IMR-90 (cell line): ENCODE data around the gene KHK. TPM values are rescaled to one million over a fixed set of nuclear protein-coding genes. Genes with fewer than 3 reads are reported as not detected.

ENCODE experiments used
- ATAC-seq: fragments of 200-7000 bp; cut with Tn5 transposase; 2 replicates; pipeline ENCODE4 v1.9.1; 2020; ENCODE audit warnings: low read depth, mild to moderate bottlenecking, moderate library complexity
- BruUV-seq: library from RNA; stranded (reverse); fragments of 400-500 nt; replicated peaks from 2 replicates; lab custom pipeline; 2021; lab: Mats Ljungman, UMichigan
- CTCF ChIA-PET: fragments of 300-600 bp; formaldehyde crosslinking; extraction: SDS; loops from one replicate; lab custom pipeline; 2021; ENCODE audit warnings: antibody characterized with exemption; lab: Yijun Ruan, JAX
- POLR2A ChIA-PET: fragments of 300-600 bp; sonication (Branson Sonifier 250); formaldehyde crosslinking; loops from one replicate; lab custom pipeline; 2022; ENCODE audit warnings: antibody characterized with exemption; ENCODE audit not compliant: unreplicated experiment; lab: Charles Lee
- DNase-seq: peaks from one replicate; pipeline ENCODE4 v3.0.0; 2013
- H2AFZ ChIP-seq: replicated peaks from 2 replicates; pipeline ENCODE3; 2013; ENCODE audit warnings: low read length, mild to moderate bottlenecking; ENCODE audit not compliant: poor library complexity
- H2AK5ac ChIP-seq: 2 replicates; pipeline ENCODE4 v1.6.1; 2013; ENCODE audit warnings: low read depth, low read length, inconsistent platforms
- H2AK9ac ChIP-seq: replicated peaks from 2 replicates; pipeline ENCODE3; 2013; ENCODE audit warnings: mild to moderate bottlenecking, low read depth, low read length, moderate library complexity; ENCODE audit not compliant: poor library complexity
- H2BK120ac ChIP-seq: 2 replicates; pipeline ENCODE4 v1.6.1; 2013; ENCODE audit warnings: low read depth, low read length, inconsistent platforms
- H2BK15ac ChIP-seq: 3 replicates; pipeline ENCODE4 v1.6.1; 2013; ENCODE audit warnings: low read depth, low read length, inconsistent platforms
- H2BK20ac ChIP-seq: 2 replicates; pipeline ENCODE4 v1.6.1; 2013; ENCODE audit warnings: low read depth, mild to moderate bottlenecking, inconsistent platforms, low read length, moderate library complexity
- H2BK5ac ChIP-seq: 2 replicates; pipeline ENCODE4 v1.6.1; 2013; ENCODE audit warnings: mild to moderate bottlenecking, low read depth, low read length, inconsistent platforms; ENCODE audit not compliant: poor library complexity, severe bottlenecking
- H3K14ac ChIP-seq: replicated peaks from 2 replicates; pipeline ENCODE4 v1.6.1; 2013; ENCODE audit warnings: low read depth, low read length, inconsistent platforms
- H3K18ac ChIP-seq: 2 replicates; pipeline ENCODE4 v1.6.1; 2013; ENCODE audit warnings: low read depth, low read length, control low read depth
- H3K23ac ChIP-seq: 2 replicates; pipeline ENCODE4 v1.6.1; 2013; ENCODE audit warnings: low read depth, low read length, inconsistent platforms
- H3K27ac ChIP-seq: 2 replicates; pipeline ENCODE4 v1.5.1; 2013; ENCODE audit warnings: mild to moderate bottlenecking, control low read depth, low read length; ENCODE audit not compliant: insufficient read depth
- H3K27me3 ChIP-seq: 2 replicates; pipeline ENCODE4 v1.6.1; 2013; ENCODE audit warnings: low read length; ENCODE audit not compliant: control insufficient read depth, insufficient read depth
- H3K36me3 ChIP-seq: 2 replicates; pipeline ENCODE4 v1.6.1; 2013; ENCODE audit warnings: low read length, mixed read lengths; ENCODE audit not compliant: control insufficient read depth, insufficient read depth
- H3K4ac ChIP-seq: 2 replicates; pipeline ENCODE4 v1.6.1; 2013; ENCODE audit warnings: low read depth, low read length, inconsistent platforms
- H3K4me1 ChIP-seq: 2 replicates; pipeline ENCODE4 v1.6.1; 2013; ENCODE audit warnings: low read length, mixed read lengths; ENCODE audit not compliant: control insufficient read depth, insufficient read depth
- H3K4me2 ChIP-seq: 2 replicates; pipeline ENCODE4 v1.6.1; 2013; ENCODE audit warnings: low read depth, mild to moderate bottlenecking, control low read depth, low read length, moderate library complexity
- H3K4me3 ChIP-seq: 2 replicates; pipeline ENCODE4 v1.5.1; 2013; ENCODE audit warnings: low read depth, mild to moderate bottlenecking, control low read depth, low read length, moderate library complexity; ENCODE audit not compliant: insufficient read depth
- H3K56ac ChIP-seq: 2 replicates; pipeline ENCODE4 v1.6.1; 2013; ENCODE audit warnings: low read length, inconsistent platforms; ENCODE audit not compliant: insufficient read depth; ENCODE audit errors: extremely low read depth
- H3K79me1 ChIP-seq, 2 experiments: 2 replicates each; pipeline ENCODE4 v1.6.1; 2013; ENCODE audit warnings: low read length in 2 of 2, inconsistent platforms in 1 of 2, low read depth in 1 of 2
- H3K9ac ChIP-seq: 2 replicates; pipeline ENCODE4 v1.6.1; 2013; ENCODE audit warnings: low read depth, low read length, control low read depth
- H3K9me1 ChIP-seq: 2 replicates; pipeline ENCODE4 v1.6.1; 2013; ENCODE audit warnings: low read length, inconsistent platforms; ENCODE audit not compliant: insufficient read depth
- H3K9me3 ChIP-seq: 2 replicates; pipeline ENCODE4 v1.6.1; 2013; ENCODE audit warnings: low read length; ENCODE audit not compliant: control insufficient read depth, insufficient read depth
- H4K20me1 ChIP-seq: 2 replicates; pipeline ENCODE4 v1.6.1; 2013; ENCODE audit warnings: low read length, inconsistent platforms; ENCODE audit not compliant: insufficient read depth
- H4K5ac ChIP-seq: 2 replicates; pipeline ENCODE4 v1.6.1; 2013; ENCODE audit warnings: mild to moderate bottlenecking, low read depth, low read length, control low read depth
- H4K8ac ChIP-seq, 2 experiments: 2 replicates each; pipeline ENCODE4 v1.6.1; 2013; ENCODE audit warnings: low read depth in 2 of 2, low read length in 2 of 2, control low read depth in 1 of 2, inconsistent platforms in 1 of 2
- H4K91ac ChIP-seq: 2 replicates; pipeline ENCODE4 v1.6.1; 2013; ENCODE audit warnings: low read depth, low read length, inconsistent platforms; ENCODE audit not compliant: insufficient read depth
- BHLHE40 ChIP-seq: fragments of 150-350 bp; IDR thresholded peaks from 2 replicates; pipeline ENCODE4 v1.6.1; 2016; ENCODE audit warnings: mild to moderate bottlenecking, low read depth, low read length
- MAZ ChIP-seq: IDR thresholded peaks from 2 replicates; pipeline ENCODE4 v1.6.1; 2012; ENCODE audit warnings: low read depth, mild to moderate bottlenecking, low read length, improper control_type of control experiment, moderate library complexity, borderline replicate concordance
- NFE2L2 ChIP-seq: fragments of 150-350 bp; IDR thresholded peaks from 2 replicates; pipeline ENCODE4 v1.6.1; 2016; ENCODE audit warnings: low read depth, mild to moderate bottlenecking, low read length
- POLR2A ChIP-seq: IDR thresholded peaks from 2 replicates; pipeline ENCODE4 v1.6.1; 2012; ENCODE audit warnings: mild to moderate bottlenecking, low read depth, low read length
- RFX5 ChIP-seq: IDR thresholded peaks from 2 replicates; pipeline ENCODE4 v1.8.0; 2012; ENCODE audit warnings: low read depth, mild to moderate bottlenecking, low read length, moderate library complexity
- WGBS, 2 experiments: methylation state at CpG; one replicate each; pipeline versions ENCODE4 v1.1.5 to v1.1.7; 2013; ENCODE audit warnings: missing lambda C conversion rate in 2 of 2; ENCODE audit not compliant: insufficient read length in 1 of 2; ENCODE audit errors: extremely low coverage in 2 of 2; 5-methylcytosine and 5-hydroxymethylcytosine counted together
- dilution Hi-C: fragments of 300-500 bp; cut with HindIII; formaldehyde crosslinking; loops from one replicate; pipeline ENCODE4 v1.14.3; 2018; ENCODE audit warnings: low sequenced_read_pairs; ENCODE audit not compliant: unreplicated experiment
- in situ Hi-C: fragments of 300-500 bp; cut with MboI; formaldehyde crosslinking; loops from 3 replicates; pipeline ENCODE4 v1.14.3; 2019; ENCODE audit warnings: low sequenced_read_pairs, inconsistent platforms, mixed read lengths
- intact Hi-C: fragments of 100-400 bp; cut with micrococcal nuclease; formaldehyde crosslinking; loops from 2 replicates; pipeline ENCODE4 v1.10.0; 2022
- polyA plus RNA-seq, 3 experiments: library from polyadenylated mRNA; depleted of rRNA; stranded (reverse); fragments of >200 nt; gene quantifications; 2 replicates each; pipeline ENCODE4 v1.2.3, GENCODE V29; 2012; ENCODE audit warnings: low replicate concordance in 1 of 3
- total RNA-seq: library from RNA; depleted of rRNA; stranded (reverse); fragments of >200 nt; gene quantifications from 2 replicates; pipeline ENCODE4 v1.2.3, GENCODE V29; 2012
- TF ChIP-seq, protein P1 (sequence below): fragments of 150-350 bp; IDR thresholded peaks from 2 replicates; pipeline ENCODE4 v1.6.1; 2017; ENCODE audit warnings: mild to moderate bottlenecking, antibody characterized with exemption, low read length, low read depth
- TF ChIP-seq, protein P2 (sequence below): conservative IDR thresholded peaks from 2 replicates; pipeline ENCODE4 v1.5.1; 2012; ENCODE audit warnings: mild to moderate bottlenecking, low read depth, low read length, improper control_type of control experiment

Gene KHK
- total and polyA plus RNA-seq, 2 of the 4 experiments (the other 2 are of a cell fraction) = 0.72 to 0.82 TPM

DNA sequence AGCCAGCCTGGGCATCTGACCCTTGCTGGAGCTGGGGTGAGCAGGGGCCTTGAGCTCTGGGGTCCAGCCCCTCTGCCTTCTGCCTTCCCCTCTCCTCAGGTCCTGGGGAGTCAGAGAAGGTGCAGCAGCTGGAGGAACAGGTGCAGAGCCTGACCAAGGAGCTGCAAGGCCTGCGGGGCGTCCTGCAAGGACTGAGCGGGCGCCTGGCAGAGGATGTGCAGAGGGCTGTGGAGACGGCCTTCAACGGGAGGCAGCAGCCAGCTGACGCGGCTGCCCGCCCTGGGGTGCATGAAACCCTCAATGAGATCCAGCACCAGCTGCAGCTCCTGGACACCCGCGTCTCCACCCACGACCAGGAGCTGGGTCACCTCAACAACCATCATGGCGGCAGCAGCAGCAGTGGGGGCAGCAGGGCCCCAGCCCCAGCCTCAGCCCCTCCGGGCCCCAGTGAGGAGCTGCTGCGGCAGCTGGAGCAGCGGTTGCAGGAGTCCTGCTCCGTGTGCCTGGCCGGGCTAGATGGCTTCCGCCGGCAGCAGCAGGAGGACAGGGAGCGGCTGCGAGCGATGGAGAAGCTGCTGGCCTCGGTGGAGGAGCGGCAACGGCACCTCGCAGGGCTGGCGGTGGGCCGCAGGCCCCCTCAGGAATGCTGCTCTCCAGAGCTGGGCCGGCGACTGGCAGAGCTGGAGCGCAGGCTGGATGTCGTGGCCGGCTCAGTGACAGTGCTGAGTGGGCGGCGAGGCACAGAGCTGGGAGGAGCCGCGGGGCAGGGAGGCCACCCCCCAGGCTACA, 4.4 kb upstream of the KHK start (continued):
- no peak for TF ChIP-seq MAZ
- TF ChIP-seq, protein P1, sequence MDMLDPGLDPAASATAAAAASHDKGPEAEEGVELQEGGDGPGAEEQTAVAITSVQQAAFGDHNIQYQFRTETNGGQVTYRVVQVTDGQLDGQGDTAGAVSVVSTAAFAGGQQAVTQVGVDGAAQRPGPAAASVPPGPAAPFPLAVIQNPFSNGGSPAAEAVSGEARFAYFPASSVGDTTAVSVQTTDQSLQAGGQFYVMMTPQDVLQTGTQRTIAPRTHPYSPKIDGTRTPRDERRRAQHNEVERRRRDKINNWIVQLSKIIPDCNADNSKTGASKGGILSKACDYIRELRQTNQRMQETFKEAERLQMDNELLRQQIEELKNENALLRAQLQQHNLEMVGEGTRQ = no peak
- no peak for TF ChIP-seq RFX5

DNA sequence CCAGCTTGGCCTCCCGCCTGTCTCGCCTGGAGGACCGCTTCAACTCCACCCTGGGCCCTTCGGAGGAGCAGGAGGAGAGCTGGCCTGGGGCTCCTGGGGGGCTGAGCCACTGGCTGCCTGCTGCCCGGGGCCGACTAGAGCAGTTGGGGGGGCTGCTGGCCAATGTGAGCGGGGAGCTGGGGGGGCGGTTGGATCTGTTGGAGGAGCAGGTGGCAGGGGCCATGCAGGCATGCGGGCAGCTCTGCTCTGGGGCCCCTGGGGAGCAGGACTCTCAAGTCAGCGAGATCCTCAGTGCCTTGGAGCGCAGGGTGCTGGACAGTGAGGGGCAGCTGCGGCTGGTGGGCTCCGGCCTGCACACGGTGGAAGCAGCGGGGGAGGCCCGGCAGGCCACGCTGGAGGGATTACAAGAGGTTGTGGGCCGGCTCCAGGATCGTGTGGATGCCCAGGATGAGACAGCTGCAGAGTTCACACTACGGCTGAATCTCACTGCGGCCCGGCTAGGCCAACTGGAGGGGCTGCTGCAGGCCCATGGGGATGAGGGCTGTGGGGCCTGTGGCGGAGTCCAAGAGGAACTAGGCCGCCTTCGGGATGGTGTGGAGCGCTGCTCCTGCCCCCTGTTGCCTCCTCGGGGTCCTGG, 3.7 kb upstream of the KHK start:
- CTCF ChIA-PET = no interaction called here
- intact Hi-C loops = no loop called here

More for the DNA sequence above, 3.7 kb upstream of the KHK start:
- no peak overlapping the region for H2AFZ ChIP-seq
- no peak overlapping the region for H4K91ac ChIP-seq
- ATAC-seq (no peak), DNase-seq (no peak)
- H3K4me3 ChIP-seq = no peak overlapping the region
- H3K18ac ChIP-seq = no peak overlapping the region
- no peak overlapping the region for H3K56ac ChIP-seq
- no peak overlapping the region for H3K27ac ChIP-seq
- peaks cover 14% of the 10 kb centered on the region for H4K20me1 ChIP-seq
- peaks cover 29% of the 10 kb centered on the region; the same call in 1 of the 2 replicates for H3K36me3 ChIP-seq
- in situ Hi-C loops (no loop called here), dilution Hi-C loops (no loop called here)
- WGBS, 2 experiments = 94% methylated on average over 12 of the region's 27 CpGs; no CpG with 5 or more reads in 1 of the 2 experiments
- no peak overlapping the region for H2AK9ac ChIP-seq
- H4K8ac ChIP-seq = no peak overlapping the region
- BruUV-seq = no TSS peak
- H2BK15ac ChIP-seq = no peak overlapping the region
- peaks cover 20% of the 10 kb centered on the region for H3K4me1 ChIP-seq
- no peak overlapping the region for H3K14ac ChIP-seq
- H2BK120ac ChIP-seq = no peak overlapping the region
- H3K4ac ChIP-seq = no peak overlapping the region
- H2AK5ac ChIP-seq = no peak overlapping the region
- H2BK20ac ChIP-seq = no peak overlapping the region
- POLR2A ChIA-PET = no interaction called here
- TF ChIP-seq NFE2L2 (no peak), MAZ (no peak), POLR2A (no peak), BHLHE40 (no peak)
- TF ChIP-seq, protein P1 = no peak
- TF ChIP-seq, protein P2, sequence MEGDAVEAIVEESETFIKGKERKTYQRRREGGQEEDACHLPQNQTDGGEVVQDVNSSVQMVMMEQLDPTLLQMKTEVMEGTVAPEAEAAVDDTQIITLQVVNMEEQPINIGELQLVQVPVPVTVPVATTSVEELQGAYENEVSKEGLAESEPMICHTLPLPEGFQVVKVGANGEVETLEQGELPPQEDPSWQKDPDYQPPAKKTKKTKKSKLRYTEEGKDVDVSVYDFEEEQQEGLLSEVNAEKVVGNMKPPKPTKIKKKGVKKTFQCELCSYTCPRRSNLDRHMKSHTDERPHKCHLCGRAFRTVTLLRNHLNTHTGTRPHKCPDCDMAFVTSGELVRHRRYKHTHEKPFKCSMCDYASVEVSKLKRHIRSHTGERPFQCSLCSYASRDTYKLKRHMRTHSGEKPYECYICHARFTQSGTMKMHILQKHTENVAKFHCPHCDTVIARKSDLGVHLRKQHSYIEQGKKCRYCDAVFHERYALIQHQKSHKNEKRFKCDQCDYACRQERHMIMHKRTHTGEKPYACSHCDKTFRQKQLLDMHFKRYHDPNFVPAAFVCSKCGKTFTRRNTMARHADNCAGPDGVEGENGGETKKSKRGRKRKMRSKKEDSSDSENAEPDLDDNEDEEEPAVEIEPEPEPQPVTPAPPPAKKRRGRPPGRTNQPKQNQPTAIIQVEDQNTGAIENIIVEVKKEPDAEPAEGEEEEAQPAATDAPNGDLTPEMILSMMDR = no peak
- H3K9me1 ChIP-seq = peaks cover 4% of the 10 kb centered on the region
- H3K4me2 ChIP-seq = no peak overlapping the region
- H3K9ac ChIP-seq = no peak overlapping the region
- H3K23ac ChIP-seq = no peak overlapping the region
- no peak overlapping the region for H4K5ac ChIP-seq
- no peaks in the 10 kb centered on the region for H3K9me3 ChIP-seq
- no peaks in the 10 kb centered on the region for H3K27me3 ChIP-seq
- H2BK5ac ChIP-seq = no peak overlapping the region
- peaks cover 3 to 49% of the 10 kb centered on the region in 2 experiments; a peak in 3 of 4 replicates for H3K79me1 ChIP-seq
